Keratinocyte (primary cell): ENCODE results near the gene CDH8.

Experiments used
- CTCF ChIP-seq, 3 experiments: IDR thresholded peaks in 1 of 3; conservative IDR thresholded peaks in 1 of 3; optimal IDR thresholded peaks in 1 of 3; 2 replicates in 2 of 3; 3 replicates in 1 of 3; pipeline versions ENCODE3 to v1.5.1; 2011; ENCODE audit warnings: low read length in 3 of 3, mild to moderate bottlenecking in 3 of 3, moderate library complexity in 2 of 3, control low read depth in 1 of 3, inconsistent platforms in 1 of 3; ENCODE audit not compliant: insufficient read depth in 2 of 3; ENCODE audit errors: extremely low read depth in 1 of 3
- EZH2 ChIP-seq: IDR thresholded peaks from one replicate; pipeline ENCODE4 v1.6.1; 2012; ENCODE audit warnings: inconsistent platforms, mild to moderate bottlenecking, low read length, moderate library complexity

- no peak for TF ChIP-seq CTCF (optimal IDR thresholded peaks at IDR 0.05 in 1 of 3, IDR thresholded peaks at IDR 0.05 in 1 of 3, conservative IDR thresholded peaks at IDR 0.05 in 1 of 3; ENCODE audit: extremely low read depth in 1 of 3, insufficient read depth in 2 of 3, low read length in 3 of 3)
- no peak for TF ChIP-seq EZH2
Observed at GRCh38 chr16:61940611-61941010, 95.6 kb downstream of the CDH8 start.
